Endothelial cell of umbilical vein (primary cell): Measurements from ENCODE around the gene FAAH.

ENCODE experiments used
- CTCF ChIP-seq, 2 donors: IDR thresholded peaks; 1 replicate in 1 of 2; 2 replicates in 1 of 2; pipeline ENCODE4 v1.5.1; 2011; ENCODE audit warnings: low read length in 2 of 2, mild to moderate bottlenecking in 2 of 2, moderate library complexity in 2 of 2, control low read depth in 1 of 2, inconsistent platforms in 1 of 2, low read depth in 1 of 2; ENCODE audit not compliant: insufficient read depth in 1 of 2; ENCODE audit errors: extremely low read depth in 1 of 2
- MAX ChIP-seq: IDR thresholded peaks from 2 replicates; pipeline ENCODE4 v1.6.1; 2011; ENCODE audit not compliant: insufficient read depth, insufficient read length
- POLR2AphosphoS5 ChIP-seq: IDR thresholded peaks from 2 replicates; pipeline ENCODE4 v1.6.1; 2012; ENCODE audit warnings: low read depth, mild to moderate bottlenecking, control low read depth, low read length, moderate library complexity; ENCODE audit not compliant: insufficient read depth

- no peak for TF ChIP-seq CTCF (IDR thresholded peaks at IDR 0.05; ENCODE audit: extremely low read depth in 1 of 2, insufficient read depth in 1 of 2, low read depth in 1 of 2, low read length in 2 of 2)
- TF ChIP-seq MAX = no peak
- TF ChIP-seq POLR2AphosphoS5 = no peak
These were observed 13.6 kb upstream of the FAAH start for GRCh38 chr1:46380508-46380907.
